Activated CD4-positive, alpha-beta memory T cell treated with anti-CD3 and anti-CD28 coated beads for 36 hours (primary cell): ENCODE measurements around the gene WASF1. TPM values are rescaled to one million over a fixed set of nuclear protein-coding genes. Genes with fewer than 3 reads are reported as not detected.

Experiments used
- CTCF ChIA-PET: fragments of 350-600 bp; sonication (Branson Sonifier 250); formaldehyde crosslinking; loops from one replicate; lab custom pipeline; 2021; ENCODE audit warnings: antibody characterized with exemption, inconsistent platforms; lab: Charles Lee
- POLR2A ChIA-PET: fragments of 350-600 bp; sonication (Branson Sonifier 250); formaldehyde crosslinking; loops from one replicate; lab custom pipeline; 2021; ENCODE audit warnings: antibody characterized with exemption; lab: Charles Lee
- DNase-seq: peaks from one replicate; pipeline ENCODE4 v3.0.0-alpha.2; 2020
- H3K27ac Mint-ChIP-seq: one replicate; pipeline ENCODE4 v1.8.0; 2021; ENCODE audit warnings: mixed read lengths
- H3K27me3 Mint-ChIP-seq: one replicate; pipeline ENCODE4 v1.8.0; 2021; ENCODE audit warnings: mixed read lengths
- H3K36me3 Mint-ChIP-seq: one replicate; pipeline ENCODE4 v1.8.0; 2021; ENCODE audit warnings: mixed read lengths
- H3K4me1 Mint-ChIP-seq: one replicate; pipeline ENCODE4 v1.8.0; 2021; ENCODE audit warnings: low read depth, mixed read lengths
- H3K4me3 Mint-ChIP-seq: one replicate; pipeline ENCODE4 v1.8.0; 2021; ENCODE audit warnings: mild to moderate bottlenecking, mixed read lengths
- H3K9me3 Mint-ChIP-seq: one replicate; pipeline ENCODE4 v1.8.0; 2021; ENCODE audit warnings: mixed read lengths
- intact Hi-C: fragments of 100-400 bp; cut with micrococcal nuclease; formaldehyde crosslinking; loops from one replicate; pipeline ENCODE4 v1.15.1; 2023
- total RNA-seq, 2 experiments: library from RNA; stranded (reverse); gene quantifications; one replicate each; pipeline ENCODE4 v1.2.3, GENCODE V29; 2021

Gene WASF1
- total RNA-seq, 2 experiments from 2014 or later = 1.9 to 2.6 TPM

DNA sequence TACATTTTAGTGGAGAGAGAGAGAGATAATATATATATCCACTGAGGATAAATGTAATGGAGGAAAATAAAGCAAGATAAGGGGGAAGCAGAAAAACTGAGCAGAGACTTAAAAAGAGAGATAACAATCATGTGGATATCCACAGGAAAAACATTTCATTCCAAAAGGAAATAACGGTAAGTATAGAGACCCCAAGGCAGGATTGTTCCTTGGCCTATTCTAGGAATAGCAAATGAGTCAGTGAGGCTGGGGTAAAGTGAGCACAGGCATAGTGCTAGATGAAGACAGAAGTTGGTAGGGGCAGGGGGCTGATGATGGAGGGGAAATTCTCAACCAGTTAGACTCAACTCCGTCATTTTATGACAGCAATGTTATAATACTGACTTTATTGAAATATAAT lies 12.0 kb upstream of the WASF1 start:
- intact Hi-C loops = no loop called here
- POLR2A ChIA-PET = no interaction called here

GRCh38 chr6:110190726-110191125 lies 11.3 kb upstream of the WASF1 start:
- CTCF ChIA-PET = no interaction called here
- Mint-ChIP-seq H3K9me3 (no peaks in the 10 kb centered on the region), H3K36me3 (peaks cover 11% of the 10 kb centered on the region), H3K27me3 (no peaks in the 10 kb centered on the region), H3K4me1 (peaks cover 27% of the 10 kb centered on the region), H3K4me3 (no peak overlapping the region), H3K27ac (no peak overlapping the region)
- POLR2A ChIA-PET = no interaction called here
- DNase-seq = no peak
- intact Hi-C loops = no loop called here

More for the DNA sequence above, 12.0 kb upstream of the WASF1 start:
- peaks cover 23% of the 10 kb centered on the region for H3K4me1 Mint-ChIP-seq
- H3K36me3 Mint-ChIP-seq = peaks cover 11% of the 10 kb centered on the region
- CTCF ChIA-PET = interaction anchor here (0.5 kb wide), 1 partner anchor 14 kb away, joined by 5 read pairs; no protein-coding TSS in a partner anchor
- no peak overlapping the region for H3K27ac Mint-ChIP-seq
- no peak overlapping the region for H3K4me3 Mint-ChIP-seq
- H3K27me3 Mint-ChIP-seq = no peaks in the 10 kb centered on the region
- DNase-seq = no peak
- no peaks in the 10 kb centered on the region for H3K9me3 Mint-ChIP-seq

DNA sequence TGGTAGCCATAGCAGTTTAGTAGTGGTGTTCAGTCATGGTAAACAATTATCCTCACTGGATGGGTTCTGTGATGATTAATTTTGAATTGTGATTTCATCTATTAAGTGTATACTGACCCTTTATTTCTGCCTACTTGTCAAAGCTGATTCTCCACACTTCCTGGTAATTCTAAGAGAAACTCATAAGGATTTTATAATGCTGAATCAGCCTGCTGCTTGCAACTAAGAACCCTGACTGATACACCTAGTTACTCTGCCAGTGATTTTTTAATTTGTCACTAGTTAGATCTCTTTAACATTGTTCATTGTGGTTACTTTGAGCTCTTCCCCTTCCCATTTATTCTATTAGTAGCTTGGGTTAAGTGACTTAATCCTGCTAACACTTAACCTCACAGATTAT lies 9.3 kb upstream of the WASF1 start:
- H3K27ac Mint-ChIP-seq = no peak overlapping the region
- peaks cover 28% of the 10 kb centered on the region for H3K4me1 Mint-ChIP-seq
- no peak for DNase-seq
- peaks cover 5% of the 10 kb centered on the region for H3K36me3 Mint-ChIP-seq
- no peaks in the 10 kb centered on the region for H3K27me3 Mint-ChIP-seq
- intact Hi-C loops = no loop called here
- ChIA-PET POLR2A (no interaction called here), CTCF (no interaction called here)
- H3K9me3 Mint-ChIP-seq = no peaks in the 10 kb centered on the region
- no peak overlapping the region for H3K4me3 Mint-ChIP-seq

GRCh38 chr6:110185879-110186278 lies 6.4 kb upstream of the WASF1 start:
- H3K4me3 Mint-ChIP-seq = peak overlapping the region; percentile 9
- intact Hi-C loops = no loop called here
- H3K27me3 Mint-ChIP-seq = no peaks in the 10 kb centered on the region
- H3K9me3 Mint-ChIP-seq = no peaks in the 10 kb centered on the region
- no peak for DNase-seq
- ChIA-PET CTCF (interaction anchor here (2.1 kb wide), 1 partner anchor 146 kb away, joined by 6 read pairs; no protein-coding TSS in a partner anchor), POLR2A (no interaction called here)
- peaks cover 2% of the 10 kb centered on the region for H3K36me3 Mint-ChIP-seq
- H3K27ac Mint-ChIP-seq = no peak overlapping the region
- peaks cover 28% of the 10 kb centered on the region for H3K4me1 Mint-ChIP-seq

DNA sequence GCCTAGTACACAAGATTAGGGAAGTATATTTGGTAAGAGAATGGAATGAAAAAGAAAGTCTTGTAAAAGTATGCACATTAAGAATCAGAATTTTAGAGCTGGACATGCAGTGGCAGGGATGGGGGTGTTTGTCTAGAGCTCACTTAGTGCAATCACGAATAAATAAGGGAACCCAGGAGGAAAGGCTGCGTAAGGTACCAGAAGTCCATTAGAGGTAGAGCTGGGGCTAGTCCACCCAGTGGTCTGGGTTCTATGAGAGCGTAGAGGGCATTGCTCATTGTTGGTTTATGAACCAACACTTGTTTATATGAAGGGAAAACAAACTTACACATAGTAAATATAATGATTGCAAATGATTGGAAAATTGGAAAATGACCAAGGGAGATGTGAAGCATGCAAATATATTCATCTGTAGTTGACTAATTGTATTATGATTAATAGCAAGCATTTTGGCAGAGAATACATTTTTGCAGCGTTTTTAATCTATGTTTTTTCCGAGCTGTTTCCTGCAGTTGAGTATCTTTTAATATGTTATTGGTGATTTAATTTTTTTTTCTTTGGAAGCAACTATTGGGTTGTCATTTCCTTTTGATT lies 3.9 kb upstream of the WASF1 start:
- Mint-ChIP-seq H3K27me3 (peaks cover 1% of the 10 kb centered on the region), H3K36me3 (peaks cover 2% of the 10 kb centered on the region), H3K4me3 (no peak overlapping the region), H3K4me1 (peaks cover 24% of the 10 kb centered on the region), H3K9me3 (no peaks in the 10 kb centered on the region), H3K27ac (no peak overlapping the region)
- CTCF ChIA-PET = no interaction called here
- POLR2A ChIA-PET = no interaction called here
- no peak for DNase-seq
- intact Hi-C loops = loop anchor here (5.0 kb wide), 1 partner anchor 801 kb away; the partner anchor contains the start of gene CD164

DNA sequence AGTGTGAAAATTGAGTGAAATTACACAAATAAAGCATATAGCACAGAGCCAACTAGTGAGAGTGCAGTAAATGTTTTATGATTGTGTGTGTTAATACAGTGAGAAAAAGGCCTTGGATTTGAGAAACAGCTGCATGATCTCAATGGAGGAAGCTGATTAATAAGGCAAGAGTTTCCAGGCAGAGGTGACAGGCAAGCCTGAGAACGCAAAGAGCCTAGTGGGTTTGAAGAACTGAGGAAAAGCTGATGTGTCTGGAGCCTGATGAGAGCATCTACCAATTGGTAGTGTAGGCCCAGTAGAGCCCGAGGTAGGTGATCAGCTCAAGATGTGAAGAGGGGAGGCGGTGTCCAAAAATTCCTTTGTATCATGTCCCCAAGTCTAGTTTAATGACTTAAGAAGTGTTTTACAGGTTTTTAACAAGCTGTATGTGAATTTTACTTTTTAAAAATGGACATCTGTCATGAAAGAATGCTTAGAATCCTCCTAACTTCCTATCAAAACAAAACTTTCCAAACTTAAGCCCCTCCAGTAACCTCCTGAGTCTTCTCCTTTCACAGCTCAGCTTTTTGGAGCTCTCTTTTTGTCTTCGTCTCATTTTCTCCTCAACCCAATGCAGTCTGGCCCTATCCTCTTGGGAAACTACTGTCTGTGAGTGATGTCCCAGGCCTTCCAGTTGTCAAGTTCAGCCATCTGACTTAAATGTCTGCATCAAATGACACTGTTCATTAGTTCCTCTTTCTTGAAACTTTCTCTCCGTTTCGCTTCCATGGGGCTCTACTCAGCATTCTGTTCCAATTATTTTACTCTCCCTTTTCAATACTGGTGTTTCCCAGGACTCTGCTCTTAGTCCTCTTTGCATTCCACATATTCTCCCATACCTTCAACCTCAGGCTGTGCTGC lies 1.9 kb upstream of the WASF1 start:
- Mint-ChIP-seq H3K27ac (no peak overlapping the region), H3K9me3 (no peaks in the 10 kb centered on the region), H3K36me3 (no peaks in the 10 kb centered on the region), H3K4me3 (no peak overlapping the region), H3K27me3 (peaks cover 5% of the 10 kb centered on the region), H3K4me1 (peaks cover 18% of the 10 kb centered on the region)
- DNase-seq = peak; percentile 45
- intact Hi-C loops = loop anchor here (2.0 to 5.0 kb wide), 2 partner anchors 695 to 799 kb away; partner anchors contain the start of gene CD164
- ChIA-PET POLR2A (interaction anchor here (1.4 kb wide), 1 partner anchor 18 kb away, joined by 4 read pairs; no protein-coding TSS in a partner anchor), CTCF (interaction anchor here (2.0 kb wide), 1 partner anchor 208 kb away, joined by 9 read pairs; no protein-coding TSS in a partner anchor)

- intact Hi-C loops = loop anchor here (1.0 to 5.0 kb wide), 6 partner anchors 140 to 798 kb away; partner anchors contain the start of genes AK9, CD164, CDK19 and FIG4
- Mint-ChIP-seq H3K27ac (no peak within 1 kb of the TSS), H3K36me3 (no peaks in the 10 kb centered on the region)
Observed at GRCh38 chr6:110180228-110181008, 948 bp upstream of the WASF1 start, which contains the start of gene CDC40. TSS of gene CDC40 (plus strand) at chr6:110180427. CDS start at chr6:110180445, 18 bp downstream.

GRCh38 chr6:110178626-110179405 lies 654 bp downstream of the WASF1 start:
- DNase-seq = peak; percentile 72
- ChIA-PET CTCF (interaction anchor here (0.6 to 2.3 kb wide), 9 partner anchors 11 to 905 kb away, joined by 3 to 6 read pairs (median 3); no protein-coding TSS in a partner anchor), POLR2A (interaction anchor here (1.1 kb wide), 1 partner anchor 796 kb away, joined by 3 read pairs; no protein-coding TSS in a partner anchor)
- Mint-ChIP-seq H3K27ac (no peak overlapping the region), H3K4me1 (peaks cover 4% of the 10 kb centered on the region), H3K4me3 (peak overlapping the region; percentile 85), H3K9me3 (no peaks in the 10 kb centered on the region), H3K27me3 (peaks cover 12% of the 10 kb centered on the region), H3K36me3 (no peaks in the 10 kb centered on the region)
- intact Hi-C loops = loop anchor here (1.0 to 2.0 kb wide), 3 partner anchors 56 to 1084 kb away; partner anchors contain the start of genes CEP57L1 and SESN1

More at GRCh38 chr6:110180228-110181008, 948 bp upstream of the WASF1 start, which contains the start of gene CDC40:
- no peak within 1 kb of the TSS for H3K4me3 Mint-ChIP-seq
- peak; percentile 67 for DNase-seq
- POLR2A ChIA-PET = interaction anchor here (0.8 to 1.4 kb wide), 3 partner anchors 19 to 1907 kb away, joined by 3 to 4 read pairs (median 3); partner anchors contain the start of genes FAM229B and TUBE1
- no peaks in the 10 kb centered on the region for H3K9me3 Mint-ChIP-seq
- CTCF ChIA-PET = interaction anchor here (1.0 to 2.3 kb wide), 3 partner anchors 13 to 209 kb away, joined by 3 to 9 read pairs (median 6); no protein-coding TSS in a partner anchor
- peaks cover 7% of the 10 kb centered on the region for H3K27me3 Mint-ChIP-seq
- peaks cover 10% of the 10 kb centered on the region for H3K4me1 Mint-ChIP-seq

GRCh38 chr6:110173506-110174132 lies 5.9 kb downstream of the WASF1 start:
- intact Hi-C loops = no loop called here
- peaks cover 27% of the 10 kb centered on the region for H3K27me3 Mint-ChIP-seq
- no peak overlapping the region for H3K4me3 Mint-ChIP-seq
- DNase-seq = no peak
- peaks cover 4% of the 10 kb centered on the region for H3K4me1 Mint-ChIP-seq
- no peaks in the 10 kb centered on the region for H3K9me3 Mint-ChIP-seq
- POLR2A ChIA-PET = no interaction called here
- no peak overlapping the region for H3K27ac Mint-ChIP-seq
- CTCF ChIA-PET = no interaction called here
- no peaks in the 10 kb centered on the region for H3K36me3 Mint-ChIP-seq

- CTCF ChIA-PET = no interaction called here
- POLR2A ChIA-PET = no interaction called here
- no peaks in the 10 kb centered on the region for H3K36me3 Mint-ChIP-seq
- intact Hi-C loops = no loop called here
- no peak overlapping the region for H3K27ac Mint-ChIP-seq
- H3K4me3 Mint-ChIP-seq = no peak overlapping the region
- DNase-seq = no peak
- H3K27me3 Mint-ChIP-seq = peaks cover 24% of the 10 kb centered on the region
- no peaks in the 10 kb centered on the region for H3K9me3 Mint-ChIP-seq
- no peaks in the 10 kb centered on the region for H3K4me1 Mint-ChIP-seq
Observed at GRCh38 chr6:110170081-110170480, 9.4 kb downstream of the WASF1 start.
